Measurements from ENCODE around the gene RTKN.

Gene RTKN

DNA sequence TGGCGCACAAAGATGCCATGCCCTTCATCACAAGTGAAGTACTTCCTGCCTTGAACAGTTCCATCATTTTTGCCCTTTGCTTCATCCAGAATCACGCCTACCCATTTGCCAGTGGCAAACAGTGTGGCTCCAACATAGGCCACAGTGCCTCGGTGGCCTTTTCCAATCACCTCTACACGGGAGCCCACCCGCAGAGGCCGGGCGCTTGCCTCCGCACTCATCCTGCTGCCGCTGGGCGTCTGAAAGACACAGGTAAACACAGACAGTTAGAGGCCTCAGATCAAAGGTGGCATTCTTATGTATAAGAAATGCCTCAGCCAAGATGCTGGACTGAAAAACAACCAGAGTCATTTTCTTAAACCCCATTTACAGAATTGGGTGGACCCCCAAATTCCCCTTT, 63.7 kb downstream of the RTKN start:
- DNase-seq, result no peak
- TF ChIP-seq GATA1 (IDR thresholded peaks at IDR 0.05; ENCODE audit: low read depth, low read length) (no peak), POLR2A (IDR thresholded peaks at IDR 0.05; ENCODE audit: low read length) (no peak)

DNA sequence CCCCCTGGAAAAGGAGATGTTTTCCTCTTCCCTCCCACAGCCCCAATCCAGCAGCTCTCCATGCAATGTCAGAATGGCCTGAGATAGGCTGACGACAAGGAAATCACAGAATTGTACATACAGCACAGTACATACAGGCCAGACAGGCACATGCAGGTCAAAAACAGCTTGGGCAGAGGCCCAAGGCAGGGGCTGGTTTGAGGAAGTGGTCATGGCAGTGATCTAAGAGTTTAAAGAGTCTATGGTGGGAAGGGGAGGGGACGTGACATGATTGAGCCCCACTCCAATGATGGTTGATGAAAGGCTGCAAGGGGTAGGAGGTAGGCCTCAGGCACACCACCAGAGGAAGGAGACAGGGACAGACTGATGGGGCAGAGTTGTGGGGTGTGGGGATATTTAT, 65.9 kb downstream of the RTKN start:
- no peak for DNase-seq
- no peak for TF ChIP-seq POLR2A (IDR thresholded peaks at IDR 0.05; ENCODE audit: low read length)
- no peak for TF ChIP-seq GATA1 (IDR thresholded peaks at IDR 0.05; ENCODE audit: low read depth, low read length)
